GM23338 (cell line): Measurements from ENCODE around the gene RXRB. TPM values are rescaled to one million over a fixed set of nuclear protein-coding genes. Genes with fewer than 3 reads are reported as not detected.
A peak's percentile ranks its signal among the peaks of the same experiment; 100 is the strongest.

Experiments used
- ATAC-seq: fragments of 200-7000 bp; cut with Tn5 transposase; 3 replicates; pipeline ENCODE4 v1.9.1; 2020
- DNase-seq: peaks from one replicate; pipeline ENCODE4 v3.0.0-alpha.2; 2015; ENCODE audit warnings: low spot score
- H2AFZ ChIP-seq: fragments of 200-600 bp; sonication (generic); 2 replicates; pipeline ENCODE4 v1.8.0; 2016; ENCODE audit warnings: antibody characterized with exemption, mild to moderate bottlenecking, moderate library complexity
- H3F3A ChIP-seq: fragments of 200-600 bp; sonication (generic); replicated peaks from 2 replicates; pipeline ENCODE4 v1.8.0; 2017; ENCODE audit warnings: antibody characterized with exemption, mixed run types, low read depth
- H3K27ac ChIP-seq: fragments of 200-600 bp; sonication (generic); 2 replicates; pipeline ENCODE4 v1.6.1; 2016; ENCODE audit warnings: low read depth
- H3K27me3 ChIP-seq: fragments of 200-600 bp; sonication (generic); 2 replicates; pipeline ENCODE4 v1.8.0; 2016; ENCODE audit warnings: mild to moderate bottlenecking, mixed run types, moderate library complexity; ENCODE audit not compliant: insufficient read depth
- H3K36me3 ChIP-seq: fragments of 200-600 bp; sonication (generic); 2 replicates; pipeline ENCODE4 v1.8.0; 2016; ENCODE audit warnings: mild to moderate bottlenecking; ENCODE audit not compliant: insufficient read depth
- H3K4me1 ChIP-seq: fragments of 200-600 bp; sonication (generic); 2 replicates; pipeline ENCODE4 v1.8.0; 2016; ENCODE audit warnings: mild to moderate bottlenecking, moderate library complexity; ENCODE audit not compliant: insufficient read depth
- H3K4me2 ChIP-seq: fragments of 200-600 bp; sonication (generic); 2 replicates; pipeline ENCODE4 v1.7.1; 2017; ENCODE audit warnings: mixed run types
- H3K4me3 ChIP-seq: fragments of 200-600 bp; sonication (generic); 2 replicates; pipeline ENCODE4 v1.6.1; 2016; ENCODE audit warnings: mixed run types
- H3K79me2 ChIP-seq: fragments of 200-600 bp; sonication (generic); replicated peaks from 2 replicates; pipeline ENCODE4 v1.8.0; 2017; ENCODE audit warnings: mild to moderate bottlenecking; ENCODE audit not compliant: insufficient read depth
- H3K9me2 ChIP-seq: fragments of 200-600 bp; sonication (generic); 2 replicates; pipeline ENCODE4 v1.8.0; 2017; ENCODE audit not compliant: insufficient read depth
- H4K20me1 ChIP-seq: fragments of 200-600 bp; sonication (generic); replicated peaks from 2 replicates; pipeline ENCODE4 v1.8.0; 2017; ENCODE audit warnings: mild to moderate bottlenecking; ENCODE audit not compliant: insufficient read depth
- H3K27ac Mint-ChIP-seq: 2 replicates; pipeline ENCODE4 v1.8.0; 2020; ENCODE audit warnings: inconsistent platforms, mild to moderate bottlenecking, moderate library complexity, mixed read lengths
- H3K27me3 Mint-ChIP-seq: 3 replicates; pipeline ENCODE4 v1.8.0; 2022; ENCODE audit warnings: low read depth, mild to moderate bottlenecking, moderate library complexity, mixed read lengths, inconsistent platforms; ENCODE audit not compliant: insufficient read depth, poor library complexity
- H3K36me3 Mint-ChIP-seq: 3 replicates; pipeline ENCODE4 v1.8.0; 2021; ENCODE audit warnings: low read depth, mild to moderate bottlenecking, inconsistent platforms, moderate library complexity, mixed read lengths
- H3K4me1 Mint-ChIP-seq: 3 replicates; pipeline ENCODE4 v1.8.0; 2020; ENCODE audit warnings: mild to moderate bottlenecking, inconsistent platforms, mixed read lengths
- H3K4me3 Mint-ChIP-seq: 3 replicates; pipeline ENCODE4 v1.8.0; 2021; ENCODE audit warnings: moderate library complexity, mild to moderate bottlenecking, inconsistent platforms, mixed read lengths
- H3K9me3 Mint-ChIP-seq: 3 replicates; pipeline ENCODE4 v1.8.0; 2020; ENCODE audit warnings: moderate library complexity, mild to moderate bottlenecking, inconsistent platforms, mixed read lengths
- CREB1 ChIP-seq: fragments of 250-450 bp; sonication (Bioruptor Pico); IDR thresholded peaks from 2 replicates; pipeline ENCODE4 v1.5.0; 2020; ENCODE audit warnings: low read depth, mild to moderate bottlenecking, moderate library complexity
- EZH2 ChIP-seq: fragments of 200-600 bp; sonication (generic); IDR thresholded peaks from one replicate; pipeline ENCODE4 v1.8.0; 2017; ENCODE audit warnings: antibody characterized with exemption, mild to moderate bottlenecking, low read depth; ENCODE audit not compliant: unreplicated experiment
- EZH2phosphoT487 ChIP-seq: fragments of 200-600 bp; sonication (generic); IDR thresholded peaks from one replicate; pipeline ENCODE4 v1.8.1; 2018; ENCODE audit warnings: antibody characterized with exemption; ENCODE audit not compliant: unreplicated experiment
- JUNB ChIP-seq: IDR thresholded peaks from one replicate; pipeline ENCODE4 v1.6.1; 2016; ENCODE audit warnings: antibody characterized with exemption; ENCODE audit not compliant: unreplicated experiment
- NANOG ChIP-seq: IDR thresholded peaks from 2 replicates; pipeline ENCODE4 v1.6.1; 2016; ENCODE audit warnings: antibody characterized with exemption, borderline replicate concordance
- POLR2AphosphoS5 ChIP-seq: IDR thresholded peaks from 2 replicates; pipeline ENCODE4 v1.6.1; 2016; ENCODE audit warnings: antibody characterized with exemption, low read depth
- STAT1 ChIP-seq: IDR thresholded peaks from one replicate; pipeline ENCODE4 v1.6.1; 2016; ENCODE audit warnings: antibody characterized with exemption; ENCODE audit not compliant: unreplicated experiment
- ZNF114 ChIP-seq: fragments of 250-450 bp; sonication (Bioruptor Pico); IDR thresholded peaks from 2 replicates; pipeline ENCODE4 v1.5.0; 2020; ENCODE audit warnings: mild to moderate bottlenecking, moderate library complexity
- ZNF331 ChIP-seq: fragments of 250-450 bp; sonication (Bioruptor Pico); IDR thresholded peaks from 2 replicates; pipeline ENCODE4 v1.5.0; 2020; ENCODE audit warnings: low read depth, mild to moderate bottlenecking, moderate library complexity
- long read RNA-seq: library from polyadenylated mRNA; unstranded; transcript quantifications from one replicate; pipeline ENCODE4 v2.0.0, GENCODE V29; 2020; ENCODE audit not compliant: unreplicated experiment
- polyA plus RNA-seq: library from polyadenylated mRNA; unstranded; fragments of >200 nt; fragmentation: Nextera tagmentation; extraction: Ambion mirVana; gene quantifications from 2 replicates; pipeline ENCODE4 v1.2.1, GENCODE V29; 2016
- total RNA-seq: library from RNA; depleted of rRNA; stranded (reverse); fragments of >200 nt; shearing (Covaris generic); gene quantifications from 2 replicates; pipeline ENCODE4 v1.2.3, GENCODE V29; 2014; rRNA removed
- TF ChIP-seq, protein P1 (sequence below): IDR thresholded peaks from one replicate; pipeline ENCODE4 v1.6.1; 2018; ENCODE audit warnings: antibody characterized with exemption; ENCODE audit not compliant: unreplicated experiment
- TF ChIP-seq, protein P2 (sequence below), 2 experiments: fragments of 200-600 bp in 1 of 2; sonication (generic) in 1 of 2; conservative IDR thresholded peaks; 2 replicates each; pipeline versions ENCODE4 v1.5.1 to v1.6.1; 2016 to 2017; ENCODE audit warnings: antibody characterized with exemption in 2 of 2, low read depth in 2 of 2, mild to moderate bottlenecking in 2 of 2, moderate library complexity in 1 of 2
- TF ChIP-seq, protein P3 (sequence below): fragments of 250-450 bp; sonication (Bioruptor Pico); IDR thresholded peaks from 2 replicates; pipeline ENCODE4 v1.5.0; 2020; ENCODE audit warnings: mild to moderate bottlenecking, moderate library complexity

RXRB gene
- total RNA-seq (11.3 and 11.6 TPM in 2 replicates), polyA plus RNA-seq (6.7 and 6.9 TPM in 2 replicates)
- long read RNA-seq, result 0 reads

DNA sequence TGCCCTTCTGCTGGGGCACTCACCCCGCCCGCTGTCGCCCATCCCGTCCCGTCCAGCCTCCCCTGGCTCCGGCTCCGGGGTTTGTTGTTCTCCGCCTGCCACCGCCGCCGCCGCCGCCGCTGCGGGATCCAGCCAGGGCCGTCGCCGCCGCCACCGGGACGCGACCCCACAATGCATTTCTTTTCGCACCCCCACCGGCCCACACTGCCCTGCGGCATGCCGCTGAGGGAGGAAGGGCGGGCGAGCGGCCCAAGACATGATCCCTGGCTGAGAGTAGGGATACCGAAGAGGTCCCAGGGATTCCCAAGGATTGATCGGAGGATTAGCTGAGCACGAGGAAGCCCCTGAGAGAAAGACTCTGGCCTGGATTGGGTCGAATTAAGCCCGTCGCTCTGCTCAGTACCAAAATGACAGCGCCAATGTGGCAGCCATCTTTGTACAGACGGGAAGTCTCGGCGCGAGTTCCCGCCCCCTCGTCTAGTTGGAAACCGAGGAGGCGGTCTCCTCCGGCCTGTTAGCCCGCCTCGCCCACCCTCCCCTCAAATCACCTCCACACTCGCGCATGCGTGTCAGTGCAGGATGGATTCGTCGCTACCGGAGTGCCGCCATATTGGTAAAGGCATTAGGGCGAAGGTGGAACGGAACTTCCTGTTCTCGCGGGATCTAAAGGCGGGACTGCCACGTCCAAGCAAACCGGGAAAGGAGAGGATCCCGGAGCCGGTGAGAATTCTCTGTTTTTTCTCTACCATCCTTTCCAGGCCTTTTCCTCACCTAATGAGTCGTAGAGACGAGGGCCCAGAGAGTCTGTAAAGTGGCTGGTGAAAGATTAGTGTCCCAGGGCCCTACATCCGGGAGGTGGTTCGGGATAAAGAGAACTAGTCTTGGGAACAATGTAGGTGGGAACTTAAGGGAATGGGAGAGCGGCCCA, at the start of gene RXRB, which contains the start of gene SLC39A7:
RXRB (minus strand) TSS at position 447 of the 928 bp plus-strand sequence; CDS start at position 258, 189 bp downstream.
SLC39A7 (plus strand) TSS at position 649 of the 928 bp plus-strand sequence. CDS start 379 bp downstream, outside the sequence.
- Histone ChIP-seq H3K27me3 (peaks cover 6% of the 10 kb centered on the region), H3F3A (peaks cover 37% of the 10 kb centered on the region), H3K27ac (peak within 1 kb of the TSS; percentile 95), H3K36me3 (peaks cover 11% of the 10 kb centered on the region; the same call in 1 of the 2 replicates), H3K4me2 (peak within 1 kb of the TSS; percentile 98), H4K20me1 (peaks cover 22% of the 10 kb centered on the region), H3K79me2 (peaks cover 23% of the 10 kb centered on the region), H3K9me2 (no peaks in the 10 kb centered on the region), H3K4me1 (peaks cover 23% of the 10 kb centered on the region), H2AFZ (peak within 1 kb of the TSS; percentile 98), H3K4me3 (peak within 1 kb of the TSS; percentile 93)
- Mint-ChIP-seq H3K36me3 (peaks cover 38% of the 10 kb centered on the region), H3K27me3 (peaks cover 22% of the 10 kb centered on the region), H3K4me1 (peaks cover 62% of the 10 kb centered on the region), H3K27ac (peak within 1 kb of the TSS; percentile 99), H3K9me3 (no peaks in the 10 kb centered on the region; the same call in 1 of the 3 replicates), H3K4me3 (peak within 1 kb of the TSS; percentile 100)
- peak; percentile 99 for DNase-seq
- ATAC-seq, result peak; percentile 41
- no peak for TF ChIP-seq NANOG
- no peak for TF ChIP-seq STAT1
- no peak for TF ChIP-seq ZNF331
- TF ChIP-seq, protein P1, sequence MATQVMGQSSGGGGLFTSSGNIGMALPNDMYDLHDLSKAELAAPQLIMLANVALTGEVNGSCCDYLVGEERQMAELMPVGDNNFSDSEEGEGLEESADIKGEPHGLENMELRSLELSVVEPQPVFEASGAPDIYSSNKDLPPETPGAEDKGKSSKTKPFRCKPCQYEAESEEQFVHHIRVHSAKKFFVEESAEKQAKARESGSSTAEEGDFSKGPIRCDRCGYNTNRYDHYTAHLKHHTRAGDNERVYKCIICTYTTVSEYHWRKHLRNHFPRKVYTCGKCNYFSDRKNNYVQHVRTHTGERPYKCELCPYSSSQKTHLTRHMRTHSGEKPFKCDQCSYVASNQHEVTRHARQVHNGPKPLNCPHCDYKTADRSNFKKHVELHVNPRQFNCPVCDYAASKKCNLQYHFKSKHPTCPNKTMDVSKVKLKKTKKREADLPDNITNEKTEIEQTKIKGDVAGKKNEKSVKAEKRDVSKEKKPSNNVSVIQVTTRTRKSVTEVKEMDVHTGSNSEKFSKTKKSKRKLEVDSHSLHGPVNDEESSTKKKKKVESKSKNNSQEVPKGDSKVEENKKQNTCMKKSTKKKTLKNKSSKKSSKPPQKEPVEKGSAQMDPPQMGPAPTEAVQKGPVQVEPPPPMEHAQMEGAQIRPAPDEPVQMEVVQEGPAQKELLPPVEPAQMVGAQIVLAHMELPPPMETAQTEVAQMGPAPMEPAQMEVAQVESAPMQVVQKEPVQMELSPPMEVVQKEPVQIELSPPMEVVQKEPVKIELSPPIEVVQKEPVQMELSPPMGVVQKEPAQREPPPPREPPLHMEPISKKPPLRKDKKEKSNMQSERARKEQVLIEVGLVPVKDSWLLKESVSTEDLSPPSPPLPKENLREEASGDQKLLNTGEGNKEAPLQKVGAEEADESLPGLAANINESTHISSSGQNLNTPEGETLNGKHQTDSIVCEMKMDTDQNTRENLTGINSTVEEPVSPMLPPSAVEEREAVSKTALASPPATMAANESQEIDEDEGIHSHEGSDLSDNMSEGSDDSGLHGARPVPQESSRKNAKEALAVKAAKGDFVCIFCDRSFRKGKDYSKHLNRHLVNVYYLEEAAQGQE, result peak; percentile 14
- TF ChIP-seq CREB1 (CRISPR knock-in tag), result no peak; the same call in 1 of the 2 replicates
- no peak for TF ChIP-seq EZH2phosphoT487
- TF ChIP-seq EZH2, result no peak
- no peak for TF ChIP-seq JUNB
- peak; percentile 62 for TF ChIP-seq POLR2AphosphoS5
- TF ChIP-seq, protein P2, sequence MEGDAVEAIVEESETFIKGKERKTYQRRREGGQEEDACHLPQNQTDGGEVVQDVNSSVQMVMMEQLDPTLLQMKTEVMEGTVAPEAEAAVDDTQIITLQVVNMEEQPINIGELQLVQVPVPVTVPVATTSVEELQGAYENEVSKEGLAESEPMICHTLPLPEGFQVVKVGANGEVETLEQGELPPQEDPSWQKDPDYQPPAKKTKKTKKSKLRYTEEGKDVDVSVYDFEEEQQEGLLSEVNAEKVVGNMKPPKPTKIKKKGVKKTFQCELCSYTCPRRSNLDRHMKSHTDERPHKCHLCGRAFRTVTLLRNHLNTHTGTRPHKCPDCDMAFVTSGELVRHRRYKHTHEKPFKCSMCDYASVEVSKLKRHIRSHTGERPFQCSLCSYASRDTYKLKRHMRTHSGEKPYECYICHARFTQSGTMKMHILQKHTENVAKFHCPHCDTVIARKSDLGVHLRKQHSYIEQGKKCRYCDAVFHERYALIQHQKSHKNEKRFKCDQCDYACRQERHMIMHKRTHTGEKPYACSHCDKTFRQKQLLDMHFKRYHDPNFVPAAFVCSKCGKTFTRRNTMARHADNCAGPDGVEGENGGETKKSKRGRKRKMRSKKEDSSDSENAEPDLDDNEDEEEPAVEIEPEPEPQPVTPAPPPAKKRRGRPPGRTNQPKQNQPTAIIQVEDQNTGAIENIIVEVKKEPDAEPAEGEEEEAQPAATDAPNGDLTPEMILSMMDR (conservative IDR thresholded peaks at IDR 0.05; ENCODE audit: low read depth in 2 of 2), result no peak
- TF ChIP-seq, protein P3, sequence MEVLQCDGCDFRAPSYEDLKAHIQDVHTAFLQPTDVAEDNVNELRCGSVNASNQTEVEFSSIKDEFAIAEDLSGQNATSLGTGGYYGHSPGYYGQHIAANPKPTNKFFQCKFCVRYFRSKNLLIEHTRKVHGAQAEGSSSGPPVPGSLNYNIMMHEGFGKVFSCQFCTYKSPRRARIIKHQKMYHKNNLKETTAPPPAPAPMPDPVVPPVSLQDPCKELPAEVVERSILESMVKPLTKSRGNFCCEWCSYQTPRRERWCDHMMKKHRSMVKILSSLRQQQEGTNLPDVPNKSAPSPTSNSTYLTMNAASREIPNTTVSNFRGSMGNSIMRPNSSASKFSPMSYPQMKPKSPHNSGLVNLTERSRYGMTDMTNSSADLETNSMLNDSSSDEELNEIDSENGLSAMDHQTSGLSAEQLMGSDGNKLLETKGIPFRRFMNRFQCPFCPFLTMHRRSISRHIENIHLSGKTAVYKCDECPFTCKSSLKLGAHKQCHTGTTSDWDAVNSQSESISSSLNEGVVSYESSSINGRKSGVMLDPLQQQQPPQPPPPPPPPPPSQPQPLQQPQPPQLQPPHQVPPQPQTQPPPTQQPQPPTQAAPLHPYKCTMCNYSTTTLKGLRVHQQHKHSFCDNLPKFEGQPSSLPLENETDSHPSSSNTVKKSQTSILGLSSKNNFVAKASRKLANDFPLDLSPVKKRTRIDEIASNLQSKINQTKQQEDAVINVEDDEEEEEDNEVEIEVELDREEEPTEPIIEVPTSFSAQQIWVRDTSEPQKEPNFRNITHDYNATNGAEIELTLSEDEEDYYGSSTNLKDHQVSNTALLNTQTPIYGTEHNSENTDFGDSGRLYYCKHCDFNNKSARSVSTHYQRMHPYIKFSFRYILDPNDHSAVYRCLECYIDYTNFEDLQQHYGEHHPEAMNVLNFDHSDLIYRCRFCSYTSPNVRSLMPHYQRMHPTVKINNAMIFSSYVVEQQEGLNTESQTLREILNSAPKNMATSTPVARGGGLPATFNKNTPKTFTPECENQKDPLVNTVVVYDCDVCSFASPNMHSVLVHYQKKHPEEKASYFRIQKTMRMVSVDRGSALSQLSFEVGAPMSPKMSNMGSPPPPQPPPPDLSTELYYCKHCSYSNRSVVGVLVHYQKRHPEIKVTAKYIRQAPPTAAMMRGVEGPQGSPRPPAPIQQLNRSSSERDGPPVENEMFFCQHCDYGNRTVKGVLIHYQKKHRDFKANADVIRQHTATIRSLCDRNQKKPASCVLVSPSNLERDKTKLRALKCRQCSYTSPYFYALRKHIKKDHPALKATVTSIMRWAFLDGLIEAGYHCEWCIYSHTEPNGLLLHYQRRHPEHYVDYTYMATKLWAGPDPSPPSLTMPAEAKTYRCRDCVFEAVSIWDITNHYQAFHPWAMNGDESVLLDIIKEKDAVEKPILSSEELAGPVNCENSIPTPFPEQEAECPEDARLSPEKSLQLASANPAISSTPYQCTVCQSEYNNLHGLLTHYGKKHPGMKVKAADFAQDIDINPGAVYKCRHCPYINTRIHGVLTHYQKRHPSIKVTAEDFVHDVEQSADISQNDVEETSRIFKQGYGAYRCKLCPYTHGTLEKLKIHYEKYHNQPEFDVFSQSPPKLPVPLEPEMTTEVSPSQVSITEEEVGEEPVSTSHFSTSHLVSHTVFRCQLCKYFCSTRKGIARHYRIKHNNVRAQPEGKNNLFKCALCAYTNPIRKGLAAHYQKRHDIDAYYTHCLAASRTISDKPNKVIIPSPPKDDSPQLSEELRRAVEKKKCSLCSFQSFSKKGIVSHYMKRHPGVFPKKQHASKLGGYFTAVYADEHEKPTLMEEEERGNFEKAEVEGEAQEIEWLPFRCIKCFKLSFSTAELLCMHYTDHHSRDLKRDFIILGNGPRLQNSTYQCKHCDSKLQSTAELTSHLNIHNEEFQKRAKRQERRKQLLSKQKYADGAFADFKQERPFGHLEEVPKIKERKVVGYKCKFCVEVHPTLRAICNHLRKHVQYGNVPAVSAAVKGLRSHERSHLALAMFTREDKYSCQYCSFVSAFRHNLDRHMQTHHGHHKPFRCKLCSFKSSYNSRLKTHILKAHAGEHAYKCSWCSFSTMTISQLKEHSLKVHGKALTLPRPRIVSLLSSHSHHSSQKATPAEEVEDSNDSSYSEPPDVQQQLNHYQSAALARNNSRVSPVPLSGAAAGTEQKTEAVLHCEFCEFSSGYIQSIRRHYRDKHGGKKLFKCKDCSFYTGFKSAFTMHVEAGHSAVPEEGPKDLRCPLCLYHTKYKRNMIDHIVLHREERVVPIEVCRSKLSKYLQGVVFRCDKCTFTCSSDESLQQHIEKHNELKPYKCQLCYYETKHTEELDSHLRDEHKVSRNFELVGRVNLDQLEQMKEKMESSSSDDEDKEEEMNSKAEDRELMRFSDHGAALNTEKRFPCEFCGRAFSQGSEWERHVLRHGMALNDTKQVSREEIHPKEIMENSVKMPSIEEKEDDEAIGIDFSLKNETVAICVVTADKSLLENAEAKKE (CRISPR knock-in tag), result no peak
- peak; percentile 37; the same call in 1 of the 2 replicates for TF ChIP-seq ZNF114 (CRISPR knock-in tag)
